WTC11 (cell line): ENCODE measurements around the gene CDCA8. TPM values are rescaled to one million over a fixed set of nuclear protein-coding genes. Genes with fewer than 3 reads are reported as not detected.

ENCODE experiments used
- ATAC-seq: fragments of 200-7000 bp; cut with Tn5 transposase; 2 replicates; pipeline ENCODE4 v1.10.0; 2021; ENCODE audit warnings: mild to moderate bottlenecking, moderate library complexity
- CTCF ChIA-PET: fragments of 300-600 bp; sonication (Branson Sonifier 250); formaldehyde crosslinking; loops from one replicate; lab custom pipeline; 2021; ENCODE audit warnings: antibody characterized with exemption; lab: Charles Lee
- POLR2A ChIA-PET: fragments of 350-600 bp; sonication (Branson Sonifier 250); formaldehyde crosslinking; loops from one replicate; lab custom pipeline; 2021; ENCODE audit warnings: antibody characterized with exemption; lab: Charles Lee
- DNase-seq: peaks from one replicate; pipeline ENCODE4 v3.0.0; 2021; ENCODE audit warnings: low spot score
- H3K27ac Mint-ChIP-seq: 2 replicates; pipeline ENCODE4 v1.8.0; 2021; ENCODE audit warnings: mixed read lengths
- H3K27me3 Mint-ChIP-seq: 2 replicates; pipeline ENCODE4 v1.8.0; 2021; ENCODE audit warnings: low read depth, mild to moderate bottlenecking, moderate library complexity, mixed read lengths
- H3K36me3 Mint-ChIP-seq: 2 replicates; pipeline ENCODE4 v1.8.0; 2021; ENCODE audit warnings: mixed read lengths
- H3K4me1 Mint-ChIP-seq: 2 replicates; pipeline ENCODE4 v1.8.0; 2022; ENCODE audit warnings: mixed read lengths
- H3K4me3 Mint-ChIP-seq: 2 replicates; pipeline ENCODE4 v1.8.0; 2021; ENCODE audit warnings: mild to moderate bottlenecking, moderate library complexity, mixed read lengths
- H3K9me3 Mint-ChIP-seq: 2 replicates; pipeline ENCODE4 v1.8.0; 2021; ENCODE audit warnings: mixed read lengths
- CDX4 ChIP-seq: fragments of 250-450 bp; sonication (Bioruptor Pico); IDR thresholded peaks from 2 replicates; pipeline ENCODE4 v1.9.0; 2021; ENCODE audit warnings: moderate library complexity, mild to moderate bottlenecking, inconsistent platforms, borderline replicate concordance
- FOXP1 ChIP-seq: sonication (generic); formaldehyde crosslinking; IDR thresholded peaks from 2 replicates; pipeline ENCODE4 v1.8.0; 2022; ENCODE audit warnings: missing genetic modification reagents, mild to moderate bottlenecking, moderate library complexity, borderline replicate concordance
- MYBL2 ChIP-seq: sonication (generic); formaldehyde crosslinking; IDR thresholded peaks from 2 replicates; pipeline ENCODE4 v1.8.1; 2023; ENCODE audit warnings: mild to moderate bottlenecking, moderate library complexity, missing genetic modification reagents
- NFATC4 ChIP-seq: fragments of 250-450 bp; sonication (Bioruptor Pico); IDR thresholded peaks from 2 replicates; pipeline ENCODE4 v1.9.0; 2021; ENCODE audit warnings: mild to moderate bottlenecking
- NFE2L1 ChIP-seq: sonication (generic); formaldehyde crosslinking; IDR thresholded peaks from 2 replicates; pipeline ENCODE4 v1.8.1; 2023; ENCODE audit warnings: missing genetic modification reagents
- OVOL2 ChIP-seq: fragments of 250-450 bp; sonication (Bioruptor Pico); IDR thresholded peaks from 2 replicates; pipeline ENCODE4 v1.9.0; 2021; ENCODE audit warnings: mild to moderate bottlenecking, borderline replicate concordance
- SMAD3 ChIP-seq: sonication (generic); formaldehyde crosslinking; IDR thresholded peaks from 2 replicates; pipeline ENCODE4 v1.8.0; 2022; ENCODE audit warnings: missing genetic modification reagents, mild to moderate bottlenecking, borderline replicate concordance
- SP1 ChIP-seq: sonication (generic); formaldehyde crosslinking; conservative IDR thresholded peaks from 2 replicates; pipeline ENCODE4 v1.8.1; 2022; ENCODE audit warnings: missing genetic modification reagents
- USF2 ChIP-seq: sonication (generic); formaldehyde crosslinking; IDR thresholded peaks from 2 replicates; pipeline ENCODE4 v1.8.1; 2023; ENCODE audit warnings: mild to moderate bottlenecking, missing genetic modification reagents, moderate library complexity
- ZBTB21 ChIP-seq: sonication (generic); formaldehyde crosslinking; IDR thresholded peaks from 2 replicates; pipeline ENCODE4 v1.8.1; 2023; ENCODE audit warnings: mild to moderate bottlenecking, missing genetic modification reagents, borderline replicate concordance
- ZNF232 ChIP-seq: sonication (generic); formaldehyde crosslinking; IDR thresholded peaks from 2 replicates; pipeline ENCODE4 v1.8.0; 2022; ENCODE audit warnings: mild to moderate bottlenecking, missing genetic modification reagents
- ZNF416 ChIP-seq: fragments of 250-450 bp; sonication (Bioruptor Pico); IDR thresholded peaks from 2 replicates; pipeline ENCODE4 v1.9.0; 2021; ENCODE audit warnings: mild to moderate bottlenecking, inconsistent platforms
- ZNF425 ChIP-seq: fragments of 250-450 bp; sonication (Bioruptor Pico); conservative IDR thresholded peaks from 2 replicates; pipeline ENCODE4 v1.9.0; 2021; ENCODE audit warnings: mild to moderate bottlenecking
- ZNF532 ChIP-seq: fragments of 250-450 bp; sonication (Bioruptor Pico); IDR thresholded peaks from 2 replicates; pipeline ENCODE4 v1.9.0; 2021; ENCODE audit warnings: mild to moderate bottlenecking, borderline replicate concordance
- ZSCAN18 ChIP-seq: fragments of 250-450 bp; sonication (Bioruptor Pico); IDR thresholded peaks from 2 replicates; pipeline ENCODE4 v2.1.2; 2022; ENCODE audit warnings: mild to moderate bottlenecking, moderate library complexity
- total RNA-seq: library from RNA; stranded (reverse); gene quantifications from 3 replicates; pipeline ENCODE4 v1.2.3, GENCODE V29; 2021
- TF ChIP-seq, protein P1 (sequence below): sonication (generic); formaldehyde crosslinking; IDR thresholded peaks from 2 replicates; pipeline ENCODE4 v1.8.1; 2023; ENCODE audit warnings: mild to moderate bottlenecking, missing genetic modification reagents
- TF ChIP-seq, protein P2 (sequence below): sonication (generic); formaldehyde crosslinking; IDR thresholded peaks from 2 replicates; pipeline ENCODE4 v1.8.1; 2023; ENCODE audit warnings: mild to moderate bottlenecking, missing genetic modification reagents, borderline replicate concordance
- TF ChIP-seq, protein P3 (sequence below): fragments of 250-450 bp; sonication (Bioruptor Pico); IDR thresholded peaks from 2 replicates; pipeline ENCODE4 v1.8.0; 2021; ENCODE audit warnings: mild to moderate bottlenecking
- TF ChIP-seq, protein P4 (sequence below): fragments of 250-450 bp; sonication (Bioruptor Pico); IDR thresholded peaks from 2 replicates; pipeline ENCODE4 v1.9.0; 2021; ENCODE audit warnings: mild to moderate bottlenecking

Gene CDCA8
- total RNA-seq, 1 experiment from 2014 or later, result 47.7 TPM

DNA sequence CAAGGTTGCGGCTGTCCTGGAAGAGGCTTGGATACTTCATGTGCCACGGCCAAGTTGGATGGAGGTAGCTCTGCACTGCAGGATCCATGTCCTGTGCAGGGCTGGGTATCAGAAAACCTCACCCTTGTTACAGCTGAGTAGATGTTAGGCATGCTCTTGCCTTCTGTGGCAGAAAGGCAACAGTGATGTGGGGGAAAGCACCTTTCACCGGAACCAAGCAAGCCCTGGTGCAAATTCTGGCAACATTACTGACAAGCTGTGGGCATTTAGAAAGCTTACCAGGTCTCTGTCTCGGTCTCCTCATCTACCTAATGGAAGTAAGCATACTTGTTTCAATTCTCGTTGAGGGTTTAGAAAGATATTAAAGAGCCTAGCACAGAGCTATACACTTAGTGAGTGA is 14.5 kb upstream of the CDCA8 start (continued):
- TF ChIP-seq FOXP1 (CRISPR knock-in tag) (no peak), ZNF232 (CRISPR knock-in tag) (no peak), ZNF416 (CRISPR knock-in tag) (no peak), NFE2L1 (CRISPR knock-in tag) (no peak), USF2 (CRISPR knock-in tag) (no peak), CDX4 (CRISPR knock-in tag) (no peak)

GRCh38 chr1:37680933-37681332 is 11.4 kb upstream of the CDCA8 start:
- POLR2A ChIA-PET, result no interaction called here
- no peak for DNase-seq
- TF ChIP-seq, protein P1, sequence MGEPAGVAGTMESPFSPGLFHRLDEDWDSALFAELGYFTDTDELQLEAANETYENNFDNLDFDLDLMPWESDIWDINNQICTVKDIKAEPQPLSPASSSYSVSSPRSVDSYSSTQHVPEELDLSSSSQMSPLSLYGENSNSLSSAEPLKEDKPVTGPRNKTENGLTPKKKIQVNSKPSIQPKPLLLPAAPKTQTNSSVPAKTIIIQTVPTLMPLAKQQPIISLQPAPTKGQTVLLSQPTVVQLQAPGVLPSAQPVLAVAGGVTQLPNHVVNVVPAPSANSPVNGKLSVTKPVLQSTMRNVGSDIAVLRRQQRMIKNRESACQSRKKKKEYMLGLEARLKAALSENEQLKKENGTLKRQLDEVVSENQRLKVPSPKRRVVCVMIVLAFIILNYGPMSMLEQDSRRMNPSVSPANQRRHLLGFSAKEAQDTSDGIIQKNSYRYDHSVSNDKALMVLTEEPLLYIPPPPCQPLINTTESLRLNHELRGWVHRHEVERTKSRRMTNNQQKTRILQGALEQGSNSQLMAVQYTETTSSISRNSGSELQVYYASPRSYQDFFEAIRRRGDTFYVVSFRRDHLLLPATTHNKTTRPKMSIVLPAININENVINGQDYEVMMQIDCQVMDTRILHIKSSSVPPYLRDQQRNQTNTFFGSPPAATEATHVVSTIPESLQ (CRISPR knock-in tag), result no peak
- TF ChIP-seq MYBL2 (CRISPR knock-in tag) (no peak), ZNF532 (CRISPR knock-in tag) (no peak), ZBTB21 (CRISPR knock-in tag) (no peak), SP1 (CRISPR knock-in tag) (no peak), NFATC4 (CRISPR knock-in tag) (no peak), OVOL2 (CRISPR knock-in tag) (no peak), SMAD3 (CRISPR knock-in tag) (no peak), ZSCAN18 (no peak), ZNF425 (no peak)
- TF ChIP-seq, protein P2, sequence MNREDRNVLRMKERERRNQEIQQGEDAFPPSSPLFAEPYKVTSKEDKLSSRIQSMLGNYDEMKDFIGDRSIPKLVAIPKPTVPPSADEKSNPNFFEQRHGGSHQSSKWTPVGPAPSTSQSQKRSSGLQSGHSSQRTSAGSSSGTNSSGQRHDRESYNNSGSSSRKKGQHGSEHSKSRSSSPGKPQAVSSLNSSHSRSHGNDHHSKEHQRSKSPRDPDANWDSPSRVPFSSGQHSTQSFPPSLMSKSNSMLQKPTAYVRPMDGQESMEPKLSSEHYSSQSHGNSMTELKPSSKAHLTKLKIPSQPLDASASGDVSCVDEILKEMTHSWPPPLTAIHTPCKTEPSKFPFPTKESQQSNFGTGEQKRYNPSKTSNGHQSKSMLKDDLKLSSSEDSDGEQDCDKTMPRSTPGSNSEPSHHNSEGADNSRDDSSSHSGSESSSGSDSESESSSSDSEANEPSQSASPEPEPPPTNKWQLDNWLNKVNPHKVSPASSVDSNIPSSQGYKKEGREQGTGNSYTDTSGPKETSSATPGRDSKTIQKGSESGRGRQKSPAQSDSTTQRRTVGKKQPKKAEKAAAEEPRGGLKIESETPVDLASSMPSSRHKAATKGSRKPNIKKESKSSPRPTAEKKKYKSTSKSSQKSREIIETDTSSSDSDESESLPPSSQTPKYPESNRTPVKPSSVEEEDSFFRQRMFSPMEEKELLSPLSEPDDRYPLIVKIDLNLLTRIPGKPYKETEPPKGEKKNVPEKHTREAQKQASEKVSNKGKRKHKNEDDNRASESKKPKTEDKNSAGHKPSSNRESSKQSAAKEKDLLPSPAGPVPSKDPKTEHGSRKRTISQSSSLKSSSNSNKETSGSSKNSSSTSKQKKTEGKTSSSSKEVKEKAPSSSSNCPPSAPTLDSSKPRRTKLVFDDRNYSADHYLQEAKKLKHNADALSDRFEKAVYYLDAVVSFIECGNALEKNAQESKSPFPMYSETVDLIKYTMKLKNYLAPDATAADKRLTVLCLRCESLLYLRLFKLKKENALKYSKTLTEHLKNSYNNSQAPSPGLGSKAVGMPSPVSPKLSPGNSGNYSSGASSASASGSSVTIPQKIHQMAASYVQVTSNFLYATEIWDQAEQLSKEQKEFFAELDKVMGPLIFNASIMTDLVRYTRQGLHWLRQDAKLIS, result no peak
- TF ChIP-seq, protein P3, sequence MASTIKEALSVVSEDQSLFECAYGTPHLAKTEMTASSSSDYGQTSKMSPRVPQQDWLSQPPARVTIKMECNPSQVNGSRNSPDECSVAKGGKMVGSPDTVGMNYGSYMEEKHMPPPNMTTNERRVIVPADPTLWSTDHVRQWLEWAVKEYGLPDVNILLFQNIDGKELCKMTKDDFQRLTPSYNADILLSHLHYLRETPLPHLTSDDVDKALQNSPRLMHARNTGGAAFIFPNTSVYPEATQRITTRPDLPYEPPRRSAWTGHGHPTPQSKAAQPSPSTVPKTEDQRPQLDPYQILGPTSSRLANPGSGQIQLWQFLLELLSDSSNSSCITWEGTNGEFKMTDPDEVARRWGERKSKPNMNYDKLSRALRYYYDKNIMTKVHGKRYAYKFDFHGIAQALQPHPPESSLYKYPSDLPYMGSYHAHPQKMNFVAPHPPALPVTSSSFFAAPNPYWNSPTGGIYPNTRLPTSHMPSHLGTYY (CRISPR knock-in tag), result no peak
- TF ChIP-seq, protein P4, sequence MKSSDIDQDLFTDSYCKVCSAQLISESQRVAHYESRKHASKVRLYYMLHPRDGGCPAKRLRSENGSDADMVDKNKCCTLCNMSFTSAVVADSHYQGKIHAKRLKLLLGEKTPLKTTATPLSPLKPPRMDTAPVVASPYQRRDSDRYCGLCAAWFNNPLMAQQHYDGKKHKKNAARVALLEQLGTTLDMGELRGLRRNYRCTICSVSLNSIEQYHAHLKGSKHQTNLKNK (CRISPR knock-in tag), result no peak

More at GRCh38 chr1:37680933-37681332, 11.4 kb upstream of the CDCA8 start:
- no peak for ATAC-seq
- Mint-ChIP-seq H3K27me3 (no peaks in the 10 kb centered on the region), H3K4me3 (no peak overlapping the region), H3K4me1 (0 out of 2 replicates have a peak, but pooled peaks cover 3% of the 10 kb centered on the region), H3K9me3 (no peaks in the 10 kb centered on the region), H3K36me3 (peaks cover 27% of the 10 kb centered on the region), H3K27ac (no peak overlapping the region)
- CTCF ChIA-PET, result interaction anchor here (8.4 kb wide), 1 partner anchor 77 kb away, joined by 87 read pairs; no protein-coding TSS in a partner anchor
